Measurements from ENCODE around the gene DPH3.

- TF ChIP-seq L3MBTL2 (conservative IDR thresholded peaks at IDR 0.05): no peak
- no peak for TF ChIP-seq FOXM1 (IDR thresholded peaks at IDR 0.05; ENCODE audit: borderline replicate concordance)
- TF ChIP-seq FOXA1 (IDR thresholded peaks at IDR 0.05): no peak
- no peak for TF ChIP-seq SP1 (IDR thresholded peaks at IDR 0.05)
Measured at GRCh38 chr3:16239780-16240179, 25.0 kb downstream of the DPH3 start.

Data from HEK293T (cell line).